GM10248 (cell line): Measurements from ENCODE around the gene TNN.

Experiments used
- CTCF ChIA-PET: fragments of 300-600 bp; sonication (Branson Sonifier 250); formaldehyde crosslinking; extraction: SDS; loops from one replicate; lab custom pipeline; 2021; ENCODE audit warnings: antibody characterized with exemption; lab: Yijun Ruan, JAX
- POLR2A ChIA-PET: fragments of 350-650 bp; sonication (Branson Sonifier 250); formaldehyde crosslinking; extraction: SDS; loops from one replicate; lab custom pipeline; 2020; ENCODE audit warnings: antibody characterized with exemption; lab: Yijun Ruan, JAX
- DNase-seq: peaks from one replicate; pipeline ENCODE4 v3.0.0; 2012; ENCODE audit errors: extremely low spot score
- TF ChIP-seq, protein P1 (sequence below): IDR thresholded peaks from 2 replicates; pipeline ENCODE4 v1.5.1; 2012; ENCODE audit warnings: mild to moderate bottlenecking, low read depth; ENCODE audit errors: extremely low read depth, missing control alignments, control extremely low read depth

TNN gene

DNA sequence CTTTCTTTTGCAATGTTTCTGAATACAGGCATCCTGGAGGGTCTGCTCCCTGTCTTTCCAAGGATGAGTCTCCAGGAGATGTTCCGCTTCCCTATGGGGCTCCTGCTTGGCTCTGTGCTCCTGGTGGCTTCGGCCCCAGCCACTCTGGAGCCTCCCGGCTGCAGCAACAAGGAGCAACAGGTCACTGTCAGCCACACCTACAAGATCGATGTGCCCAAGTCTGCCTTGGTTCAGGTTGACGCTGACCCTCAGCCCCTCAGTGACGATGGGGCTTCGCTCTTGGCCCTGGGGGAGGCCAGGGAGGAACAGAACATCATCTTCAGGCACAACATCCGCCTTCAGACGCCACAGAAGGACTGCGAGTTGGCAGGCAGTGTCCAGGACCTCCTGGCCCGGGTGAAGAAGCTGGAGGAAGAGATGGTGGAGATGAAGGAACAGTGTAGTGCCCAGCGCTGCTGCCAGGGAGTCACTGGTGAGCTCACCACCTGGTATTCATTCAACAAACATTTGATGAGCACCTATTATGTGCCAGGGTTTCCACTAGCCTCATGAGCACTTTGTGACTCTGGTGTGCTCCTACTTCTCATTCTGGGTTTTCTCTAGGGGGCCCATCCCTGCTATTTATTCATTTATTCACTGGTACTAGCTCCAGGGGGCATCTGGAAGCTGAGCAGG lies 9.9 kb downstream of the TNN start:
- TF ChIP-seq, protein P1, sequence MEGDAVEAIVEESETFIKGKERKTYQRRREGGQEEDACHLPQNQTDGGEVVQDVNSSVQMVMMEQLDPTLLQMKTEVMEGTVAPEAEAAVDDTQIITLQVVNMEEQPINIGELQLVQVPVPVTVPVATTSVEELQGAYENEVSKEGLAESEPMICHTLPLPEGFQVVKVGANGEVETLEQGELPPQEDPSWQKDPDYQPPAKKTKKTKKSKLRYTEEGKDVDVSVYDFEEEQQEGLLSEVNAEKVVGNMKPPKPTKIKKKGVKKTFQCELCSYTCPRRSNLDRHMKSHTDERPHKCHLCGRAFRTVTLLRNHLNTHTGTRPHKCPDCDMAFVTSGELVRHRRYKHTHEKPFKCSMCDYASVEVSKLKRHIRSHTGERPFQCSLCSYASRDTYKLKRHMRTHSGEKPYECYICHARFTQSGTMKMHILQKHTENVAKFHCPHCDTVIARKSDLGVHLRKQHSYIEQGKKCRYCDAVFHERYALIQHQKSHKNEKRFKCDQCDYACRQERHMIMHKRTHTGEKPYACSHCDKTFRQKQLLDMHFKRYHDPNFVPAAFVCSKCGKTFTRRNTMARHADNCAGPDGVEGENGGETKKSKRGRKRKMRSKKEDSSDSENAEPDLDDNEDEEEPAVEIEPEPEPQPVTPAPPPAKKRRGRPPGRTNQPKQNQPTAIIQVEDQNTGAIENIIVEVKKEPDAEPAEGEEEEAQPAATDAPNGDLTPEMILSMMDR: no peak
- DNase-seq: no peak
- ChIA-PET POLR2A (no interaction called here), CTCF (interaction anchor here (1.0 to 2.4 kb wide), 9 partner anchors 8 to 48 kb away, joined by 3 to 8 read pairs (median 3); partner anchors contain the start of gene TNN)

DNA sequence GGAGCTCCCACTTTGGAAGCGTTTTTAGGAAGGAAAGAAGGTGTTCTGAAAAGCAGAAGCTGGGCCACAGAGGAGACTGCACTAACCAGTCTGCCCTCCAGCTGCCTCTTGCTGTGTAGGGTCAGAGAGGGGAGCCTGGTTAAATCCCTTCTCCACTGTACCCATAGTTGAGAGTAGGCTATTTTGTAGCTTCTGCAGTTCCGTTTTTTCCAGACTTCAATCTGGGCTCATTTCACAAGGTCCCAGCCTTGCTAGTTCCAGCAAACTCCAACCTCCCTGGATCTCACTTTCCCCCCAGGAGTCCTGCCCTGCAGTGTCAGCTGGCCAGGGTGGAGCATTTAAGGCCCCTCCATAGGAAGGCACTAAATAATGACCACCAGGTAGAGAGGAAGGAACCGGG lies 11.0 kb downstream of the TNN start:
- ChIA-PET POLR2A (no interaction called here), CTCF (interaction anchor here (1.3 to 2.4 kb wide), 5 partner anchors 8 to 33 kb away, joined by 3 to 8 read pairs (median 4); partner anchors contain the start of gene TNN)
- no peak for DNase-seq
- TF ChIP-seq, protein P1: no peak

DNA sequence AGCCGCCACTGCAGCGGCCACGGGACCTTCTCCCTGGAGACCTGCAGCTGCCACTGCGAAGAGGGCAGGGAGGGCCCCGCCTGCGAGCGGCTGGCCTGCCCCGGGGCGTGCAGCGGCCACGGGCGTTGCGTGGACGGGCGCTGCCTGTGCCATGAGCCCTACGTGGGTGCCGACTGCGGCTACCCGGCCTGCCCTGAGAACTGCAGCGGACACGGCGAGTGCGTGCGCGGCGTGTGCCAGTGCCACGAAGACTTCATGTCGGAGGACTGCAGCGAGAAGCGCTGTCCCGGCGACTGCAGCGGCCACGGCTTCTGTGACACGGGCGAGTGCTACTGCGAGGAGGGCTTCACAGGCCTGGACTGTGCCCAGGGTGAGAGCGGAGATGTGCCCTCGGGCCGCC lies 11.7 kb downstream of the TNN start:
- CTCF ChIA-PET: no interaction called here
- POLR2A ChIA-PET: no interaction called here
- TF ChIP-seq, protein P1: no peak
- no peak for DNase-seq

DNA sequence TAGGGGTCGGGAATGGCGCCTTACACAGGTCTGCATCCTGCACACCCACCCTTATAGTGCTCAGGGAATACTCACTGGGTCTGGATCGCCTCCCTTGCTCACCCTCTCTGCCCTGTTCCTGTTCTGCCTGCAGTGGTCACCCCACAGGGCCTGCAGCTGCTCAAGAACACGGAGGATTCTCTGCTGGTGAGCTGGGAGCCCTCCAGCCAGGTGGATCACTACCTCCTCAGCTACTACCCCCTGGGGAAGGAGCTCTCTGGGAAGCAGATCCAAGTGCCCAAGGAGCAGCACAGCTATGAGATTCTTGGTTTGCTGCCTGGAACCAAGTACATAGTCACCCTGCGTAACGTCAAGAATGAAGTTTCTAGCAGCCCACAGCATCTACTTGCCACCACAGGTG lies 12.4 kb downstream of the TNN start:
- no peak for DNase-seq
- CTCF ChIA-PET: interaction anchor here (0.9 kb wide), 1 partner anchor 49 kb away, joined by 3 read pairs; no protein-coding TSS in a partner anchor
- TF ChIP-seq, protein P1: no peak
- POLR2A ChIA-PET: no interaction called here

DNA sequence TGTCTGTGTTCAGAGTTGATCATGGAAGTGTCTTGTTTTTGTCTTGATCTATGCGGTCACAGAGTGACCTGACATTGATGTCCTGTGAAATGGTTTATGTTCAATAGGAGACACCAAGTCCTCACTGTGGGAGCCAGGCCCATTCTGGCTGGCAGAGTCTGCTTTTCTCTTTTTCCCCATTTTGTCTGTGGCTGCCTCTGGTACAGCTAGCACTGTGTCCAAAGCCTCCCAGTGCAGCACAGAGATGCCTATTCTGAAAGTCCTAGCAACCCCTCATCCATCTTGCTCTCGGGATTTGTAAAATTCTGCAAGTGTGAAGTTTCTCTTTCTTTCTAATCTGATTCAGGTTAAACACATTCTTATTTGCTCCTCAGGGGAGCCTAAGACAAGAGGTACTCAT lies 14.3 kb downstream of the TNN start:
- no peak for DNase-seq
- ChIA-PET CTCF (interaction anchor here (1.4 kb wide), 1 partner anchor 14 kb away, joined by 3 read pairs; the partner anchor contains the start of gene TNN), POLR2A (no interaction called here)
- TF ChIP-seq, protein P1: no peak

DNA sequence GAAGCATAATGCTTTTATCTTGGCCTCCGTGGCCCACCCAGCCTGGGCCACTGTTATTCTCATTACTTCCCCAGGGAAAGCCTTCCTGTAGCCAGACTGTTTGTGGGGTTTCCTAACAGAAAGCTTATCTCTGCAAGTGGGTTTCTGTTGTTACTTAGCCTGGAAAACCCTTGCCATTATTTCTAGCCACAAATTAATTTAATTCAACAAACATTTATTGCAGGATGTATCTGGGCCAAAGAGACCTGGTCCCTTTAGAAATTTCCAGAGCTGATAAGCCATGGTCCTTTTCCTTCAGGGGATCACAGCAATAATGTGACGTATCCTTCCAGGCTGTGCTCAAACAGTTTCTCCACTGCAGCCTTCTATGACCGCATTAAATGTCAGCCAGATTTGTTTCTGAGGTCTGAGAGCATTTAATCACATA lies 20.9 kb downstream of the TNN start:
- DNase-seq: no peak
- ChIA-PET POLR2A (no interaction called here), CTCF (no interaction called here)
- TF ChIP-seq, protein P1: no peak
